Measurements from ENCODE around the gene FGFBP1.
A peak's percentile ranks its signal among the peaks of the same experiment; 100 is the strongest.

FGFBP1 gene

GRCh38 chr4:15938640-15939039 lies at the start of gene FGFBP1:
FGFBP1 (minus strand) TSS chr4:15938740; CDS start chr4:15936632, 2,108 bp downstream.
- no peak for DNase-seq

GRCh38 chr4:15988222-15988621 lies 49.7 kb upstream of the FGFBP1 start:
- DNase-seq: no peak

GRCh38 chr4:15986907-15987306 lies 48.4 kb upstream of the FGFBP1 start:
- DNase-seq: no peak

DNA sequence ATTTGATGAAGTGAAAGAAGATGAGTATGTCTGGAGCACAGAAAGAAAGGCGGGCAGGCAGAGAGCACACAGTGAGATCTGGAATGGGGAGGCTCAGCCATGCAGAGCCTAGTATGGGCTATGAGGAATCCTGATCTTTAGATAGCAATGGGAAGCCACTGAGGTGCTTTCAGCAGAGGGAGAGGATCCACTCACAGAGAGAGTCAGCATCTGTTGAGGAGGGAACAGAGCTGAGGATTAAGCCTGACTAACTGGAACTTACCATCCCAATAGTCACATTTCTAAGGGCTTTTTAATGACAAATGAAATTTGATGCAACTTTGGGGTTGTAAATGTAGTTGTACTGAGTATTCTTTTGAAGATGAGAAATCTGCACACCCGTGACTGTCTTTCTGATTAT lies 45.1 kb upstream of the FGFBP1 start:
- no peak for DNase-seq

- DNase-seq: no peak
These were observed 44.4 kb upstream of the FGFBP1 start for GRCh38 chr4:15982842-15983524.

DNA sequence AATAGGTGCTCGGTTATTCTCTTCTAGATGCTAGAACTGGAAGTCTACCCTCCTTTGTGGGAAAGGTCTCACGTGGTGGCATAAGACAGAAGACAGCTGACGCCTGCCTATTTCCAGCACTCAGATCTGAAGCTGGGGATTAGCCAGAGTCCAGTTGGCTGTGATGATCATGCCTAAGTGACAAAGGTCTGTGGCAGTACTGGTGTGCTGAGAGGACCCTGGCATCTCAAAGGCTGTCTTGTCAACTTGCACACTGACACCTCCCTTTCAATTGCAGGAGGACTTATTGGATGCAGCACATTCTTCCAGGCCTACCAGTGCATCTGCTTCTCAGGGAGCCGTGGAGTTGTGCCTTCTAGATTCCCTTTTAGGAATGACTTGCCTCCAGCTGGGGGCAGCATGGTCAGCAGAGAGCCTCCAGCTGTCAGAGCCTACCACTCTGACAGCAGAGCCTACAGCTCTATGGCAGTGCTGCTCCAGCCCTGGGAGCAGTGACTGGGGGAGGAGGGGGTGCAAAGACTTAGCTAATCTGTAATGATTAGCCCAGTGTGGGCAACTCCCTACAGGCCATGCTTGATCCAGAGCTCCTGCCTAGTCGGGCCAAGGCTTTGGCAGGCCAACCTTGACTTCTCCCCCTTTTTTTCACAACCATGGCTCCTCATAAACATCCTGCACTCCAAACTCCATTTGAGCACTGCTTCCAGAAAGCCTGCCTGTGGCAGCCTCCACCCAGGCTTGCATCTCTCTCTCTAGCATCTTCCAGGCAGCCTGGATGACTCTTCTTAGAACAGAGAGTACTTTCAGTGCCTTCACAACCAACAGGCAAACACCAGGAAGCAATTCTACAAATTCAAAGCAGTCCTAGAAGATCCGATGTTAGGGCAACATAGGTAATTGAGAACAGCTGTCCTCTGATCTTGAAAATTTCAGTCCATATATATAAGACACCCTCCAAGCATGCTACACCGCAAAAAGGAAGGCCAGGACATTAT lies 38.2 kb upstream of the FGFBP1 start:
- no peak for DNase-seq

GRCh38 chr4:15971068-15971801 lies 32.7 kb upstream of the FGFBP1 start:
- DNase-seq: no peak

GRCh38 chr4:15968551-15969300 lies 30.2 kb upstream of the FGFBP1 start:
- DNase-seq: no peak

- DNase-seq: no peak
These were observed 26.8 kb upstream of the FGFBP1 start for GRCh38 chr4:15965325-15965724.

GRCh38 chr4:15964159-15964558 lies 25.6 kb upstream of the FGFBP1 start:
- DNase-seq: no peak

DNA sequence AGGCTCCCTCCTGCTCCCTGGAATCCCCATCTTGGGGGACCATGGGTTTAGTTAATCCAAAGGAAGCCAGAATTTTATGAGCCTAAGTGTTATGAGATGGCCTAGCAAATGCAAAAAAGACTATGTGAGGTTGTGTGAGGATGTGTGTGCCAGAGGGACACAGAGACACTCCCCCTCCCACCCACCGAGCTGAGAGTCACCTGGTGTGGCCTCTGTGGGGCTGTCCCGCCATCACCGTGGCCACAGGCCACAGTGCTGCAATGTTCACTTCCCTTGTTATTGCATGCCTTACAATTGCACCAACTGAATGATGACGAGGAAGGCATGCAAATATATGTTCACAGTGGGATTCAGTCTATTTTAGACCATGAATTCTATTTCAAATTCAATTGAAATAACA lies 25.0 kb upstream of the FGFBP1 start:
- no peak for DNase-seq

GRCh38 chr4:15963001-15963451 lies 24.5 kb upstream of the FGFBP1 start, which contains the start of gene FGFBP2:
FGFBP2 (minus strand) TSS chr4:15963175; CDS start chr4:15963129, 46 bp downstream.
- no peak for DNase-seq

- no peak for DNase-seq
These were observed 23.4 kb upstream of the FGFBP1 start for GRCh38 chr4:15961781-15962510.

DNA sequence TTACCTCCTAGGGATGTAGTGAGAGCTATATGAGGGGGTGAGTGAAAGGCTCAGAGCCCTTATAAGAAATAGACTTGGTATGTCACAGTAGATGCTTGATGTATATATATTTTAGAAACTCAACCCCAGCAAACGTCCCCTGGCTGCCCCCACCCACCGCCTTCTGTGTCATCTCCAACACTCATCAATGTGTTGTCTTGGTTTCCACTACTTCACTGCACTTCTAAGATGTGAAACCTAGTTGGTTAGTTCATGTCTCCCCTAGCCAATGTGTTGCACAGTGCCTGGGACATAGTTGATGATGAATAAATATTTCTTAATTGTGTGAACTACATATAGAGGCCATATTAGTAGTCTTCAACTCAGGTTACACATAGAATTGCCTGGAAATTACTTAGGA lies 20.0 kb upstream of the FGFBP1 start:
- no peak for DNase-seq

DNA sequence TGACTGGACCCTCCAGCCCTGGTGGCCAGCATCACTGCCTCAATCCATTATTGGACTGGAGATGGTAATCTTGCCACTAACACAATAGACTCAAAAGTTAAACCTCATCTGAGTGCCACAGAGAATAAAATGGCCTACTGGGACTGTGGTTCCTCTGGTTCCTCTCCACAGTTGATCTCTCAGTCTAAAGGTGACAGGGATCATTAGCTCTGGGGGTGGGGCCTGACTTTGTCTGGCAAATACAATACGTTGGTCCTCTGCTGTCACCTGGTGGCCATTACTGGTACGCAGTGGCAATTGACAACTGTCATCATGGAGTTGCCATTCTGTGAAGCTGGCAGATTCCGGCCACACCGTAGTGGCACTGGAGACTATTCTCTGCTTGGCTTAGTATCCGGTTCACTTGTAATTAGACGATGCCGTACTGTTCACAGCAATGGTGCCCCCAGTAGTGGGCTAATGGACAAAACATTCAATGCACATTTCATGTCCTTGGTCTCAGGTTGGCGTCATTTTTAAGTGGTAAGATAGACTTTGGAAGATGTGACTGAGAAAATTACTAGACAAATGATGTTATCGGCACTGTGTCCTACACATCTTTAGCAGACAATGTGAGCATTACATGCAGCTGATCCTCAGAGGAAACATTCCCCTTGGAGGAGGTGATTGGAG lies 17.8 kb upstream of the FGFBP1 start:
- peak; percentile 22 for DNase-seq

DNA sequence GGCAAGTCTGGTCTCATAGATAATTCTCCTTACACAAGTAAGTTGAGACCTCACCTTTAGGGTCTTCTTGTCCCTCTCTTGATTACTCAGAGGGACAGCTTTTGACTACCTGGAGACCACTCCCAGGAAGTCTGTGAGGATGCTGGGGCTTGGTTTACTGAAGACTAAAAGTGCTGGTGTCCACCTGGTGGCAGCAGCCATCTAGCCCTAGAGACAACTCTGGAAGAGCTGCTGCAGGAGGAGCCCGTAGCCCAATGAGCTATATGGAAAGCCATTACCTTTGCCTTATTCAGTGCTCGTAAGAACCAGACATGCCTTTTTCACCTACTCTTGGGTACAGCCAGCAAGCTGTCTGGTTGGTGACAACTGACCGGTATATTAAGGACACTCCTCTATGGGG lies 17.1 kb upstream of the FGFBP1 start:
- no peak for DNase-seq

- DNase-seq: no peak
These were observed 15.1 kb upstream of the FGFBP1 start for GRCh38 chr4:15953625-15954024.

GRCh38 chr4:15951781-15952180 lies 13.2 kb upstream of the FGFBP1 start:
- DNase-seq: no peak

DNA sequence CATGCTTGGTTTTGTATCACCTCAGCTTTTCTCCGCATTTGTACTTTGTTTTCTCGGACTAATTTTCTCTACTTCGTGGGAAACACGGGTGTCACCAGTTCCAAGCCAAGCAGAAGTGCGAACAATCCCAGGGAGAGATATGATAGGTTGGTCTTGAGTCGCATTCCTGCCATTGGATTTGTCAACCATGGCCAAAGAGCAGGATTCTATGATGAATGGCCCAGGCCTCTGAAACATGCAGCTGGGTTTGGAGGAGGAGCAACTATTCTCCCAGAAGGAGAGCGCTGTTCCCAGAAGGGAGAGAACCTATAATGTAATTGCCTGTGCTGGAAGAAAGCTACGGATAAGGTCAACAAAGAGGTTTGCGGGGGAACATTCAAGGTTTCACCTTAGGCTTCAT lies 10.3 kb upstream of the FGFBP1 start:
- no peak for DNase-seq

DNA sequence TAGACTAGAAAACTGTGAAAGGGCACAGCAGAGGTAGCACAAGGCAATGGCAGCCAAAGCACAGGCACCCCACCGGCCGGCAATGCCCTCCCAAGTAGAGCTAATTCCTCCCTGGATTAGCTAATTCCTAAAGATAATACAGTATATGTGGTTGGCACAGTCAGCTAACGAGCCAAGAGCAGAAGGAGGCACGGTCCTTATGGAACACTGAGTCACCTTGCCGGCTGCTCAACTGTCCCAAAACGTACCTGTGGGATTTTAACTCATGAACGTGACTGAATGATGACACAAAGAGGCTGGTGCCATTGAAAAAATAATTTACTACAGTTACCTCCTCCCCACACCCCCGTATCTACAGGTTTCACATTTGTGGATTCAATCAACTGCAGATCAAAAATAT lies 9.1 kb upstream of the FGFBP1 start:
- DNase-seq: no peak

- DNase-seq: no peak
These were observed 7.0 kb upstream of the FGFBP1 start for GRCh38 chr4:15945516-15945915.
